IMR-90 (cell line): ENCODE measurements around the gene PHF21A. TPM values are rescaled to one million over a fixed set of nuclear protein-coding genes. Genes with fewer than 3 reads are reported as not detected.

Experiments used
- ATAC-seq: fragments of 200-7000 bp; cut with Tn5 transposase; 2 replicates; pipeline ENCODE4 v1.9.1; 2020; ENCODE audit warnings: low read depth, mild to moderate bottlenecking, moderate library complexity
- BruUV-seq: library from RNA; stranded (reverse); fragments of 400-500 nt; replicated peaks from 2 replicates; lab custom pipeline; 2021; lab: Mats Ljungman, UMichigan
- CTCF ChIA-PET: fragments of 300-600 bp; formaldehyde crosslinking; extraction: SDS; loops from one replicate; lab custom pipeline; 2021; ENCODE audit warnings: antibody characterized with exemption; lab: Yijun Ruan, JAX
- POLR2A ChIA-PET: fragments of 300-600 bp; sonication (Branson Sonifier 250); formaldehyde crosslinking; loops from one replicate; lab custom pipeline; 2022; ENCODE audit warnings: antibody characterized with exemption; ENCODE audit not compliant: unreplicated experiment; lab: Charles Lee
- DNase-seq: peaks from one replicate; pipeline ENCODE4 v3.0.0; 2013
- H2AFZ ChIP-seq: replicated peaks from 2 replicates; pipeline ENCODE3; 2013; ENCODE audit warnings: low read length, mild to moderate bottlenecking; ENCODE audit not compliant: poor library complexity
- H2AK5ac ChIP-seq: 2 replicates; pipeline ENCODE4 v1.6.1; 2013; ENCODE audit warnings: low read depth, low read length, inconsistent platforms
- H2AK9ac ChIP-seq: replicated peaks from 2 replicates; pipeline ENCODE3; 2013; ENCODE audit warnings: mild to moderate bottlenecking, low read depth, low read length, moderate library complexity; ENCODE audit not compliant: poor library complexity
- H2BK120ac ChIP-seq: 2 replicates; pipeline ENCODE4 v1.6.1; 2013; ENCODE audit warnings: low read depth, low read length, inconsistent platforms
- H2BK15ac ChIP-seq: 3 replicates; pipeline ENCODE4 v1.6.1; 2013; ENCODE audit warnings: low read depth, low read length, inconsistent platforms
- H2BK20ac ChIP-seq: 2 replicates; pipeline ENCODE4 v1.6.1; 2013; ENCODE audit warnings: low read depth, mild to moderate bottlenecking, inconsistent platforms, low read length, moderate library complexity
- H2BK5ac ChIP-seq: 2 replicates; pipeline ENCODE4 v1.6.1; 2013; ENCODE audit warnings: mild to moderate bottlenecking, low read depth, low read length, inconsistent platforms; ENCODE audit not compliant: poor library complexity, severe bottlenecking
- H3K14ac ChIP-seq: replicated peaks from 2 replicates; pipeline ENCODE4 v1.6.1; 2013; ENCODE audit warnings: low read depth, low read length, inconsistent platforms
- H3K18ac ChIP-seq: 2 replicates; pipeline ENCODE4 v1.6.1; 2013; ENCODE audit warnings: low read depth, low read length, control low read depth
- H3K23ac ChIP-seq: 2 replicates; pipeline ENCODE4 v1.6.1; 2013; ENCODE audit warnings: low read depth, low read length, inconsistent platforms
- H3K27ac ChIP-seq: 2 replicates; pipeline ENCODE4 v1.5.1; 2013; ENCODE audit warnings: mild to moderate bottlenecking, control low read depth, low read length; ENCODE audit not compliant: insufficient read depth
- H3K27me3 ChIP-seq: 2 replicates; pipeline ENCODE4 v1.6.1; 2013; ENCODE audit warnings: low read length; ENCODE audit not compliant: control insufficient read depth, insufficient read depth
- H3K36me3 ChIP-seq: 2 replicates; pipeline ENCODE4 v1.6.1; 2013; ENCODE audit warnings: low read length, mixed read lengths; ENCODE audit not compliant: control insufficient read depth, insufficient read depth
- H3K4ac ChIP-seq: 2 replicates; pipeline ENCODE4 v1.6.1; 2013; ENCODE audit warnings: low read depth, low read length, inconsistent platforms
- H3K4me1 ChIP-seq: 2 replicates; pipeline ENCODE4 v1.6.1; 2013; ENCODE audit warnings: low read length, mixed read lengths; ENCODE audit not compliant: control insufficient read depth, insufficient read depth
- H3K4me2 ChIP-seq: 2 replicates; pipeline ENCODE4 v1.6.1; 2013; ENCODE audit warnings: low read depth, mild to moderate bottlenecking, control low read depth, low read length, moderate library complexity
- H3K4me3 ChIP-seq: 2 replicates; pipeline ENCODE4 v1.5.1; 2013; ENCODE audit warnings: low read depth, mild to moderate bottlenecking, control low read depth, low read length, moderate library complexity; ENCODE audit not compliant: insufficient read depth
- H3K56ac ChIP-seq: 2 replicates; pipeline ENCODE4 v1.6.1; 2013; ENCODE audit warnings: low read length, inconsistent platforms; ENCODE audit not compliant: insufficient read depth; ENCODE audit errors: extremely low read depth
- H3K79me1 ChIP-seq, 2 experiments: 2 replicates each; pipeline ENCODE4 v1.6.1; 2013; ENCODE audit warnings: low read length in 2 of 2, inconsistent platforms in 1 of 2, low read depth in 1 of 2
- H3K9ac ChIP-seq: 2 replicates; pipeline ENCODE4 v1.6.1; 2013; ENCODE audit warnings: low read depth, low read length, control low read depth
- H3K9me1 ChIP-seq: 2 replicates; pipeline ENCODE4 v1.6.1; 2013; ENCODE audit warnings: low read length, inconsistent platforms; ENCODE audit not compliant: insufficient read depth
- H3K9me3 ChIP-seq: 2 replicates; pipeline ENCODE4 v1.6.1; 2013; ENCODE audit warnings: low read length; ENCODE audit not compliant: control insufficient read depth, insufficient read depth
- H4K20me1 ChIP-seq: 2 replicates; pipeline ENCODE4 v1.6.1; 2013; ENCODE audit warnings: low read length, inconsistent platforms; ENCODE audit not compliant: insufficient read depth
- H4K5ac ChIP-seq: 2 replicates; pipeline ENCODE4 v1.6.1; 2013; ENCODE audit warnings: mild to moderate bottlenecking, low read depth, low read length, control low read depth
- H4K8ac ChIP-seq, 2 experiments: 2 replicates each; pipeline ENCODE4 v1.6.1; 2013; ENCODE audit warnings: low read depth in 2 of 2, low read length in 2 of 2, control low read depth in 1 of 2, inconsistent platforms in 1 of 2
- H4K91ac ChIP-seq: 2 replicates; pipeline ENCODE4 v1.6.1; 2013; ENCODE audit warnings: low read depth, low read length, inconsistent platforms; ENCODE audit not compliant: insufficient read depth
- CEBPB ChIP-seq: IDR thresholded peaks from 2 replicates; pipeline ENCODE4 v1.6.1; 2012; ENCODE audit warnings: low read depth, low read length, improper control_type of control experiment
- CHD1 ChIP-seq: IDR thresholded peaks from 2 replicates; pipeline ENCODE4 v1.6.1; 2012; ENCODE audit warnings: low read depth, low read length, improper control_type of control experiment
- FOS ChIP-seq: fragments of 150-350 bp; IDR thresholded peaks from 2 replicates; pipeline ENCODE4 v1.6.1; 2016; ENCODE audit warnings: low read depth, low read length
- MAZ ChIP-seq: IDR thresholded peaks from 2 replicates; pipeline ENCODE4 v1.6.1; 2012; ENCODE audit warnings: low read depth, mild to moderate bottlenecking, low read length, improper control_type of control experiment, moderate library complexity, borderline replicate concordance
- MXI1 ChIP-seq: IDR thresholded peaks from 2 replicates; pipeline ENCODE4 v1.6.1; 2012; ENCODE audit warnings: low read depth, mild to moderate bottlenecking, low read length, moderate library complexity, borderline replicate concordance
- NFE2L2 ChIP-seq: fragments of 150-350 bp; IDR thresholded peaks from 2 replicates; pipeline ENCODE4 v1.6.1; 2016; ENCODE audit warnings: low read depth, mild to moderate bottlenecking, low read length
- POLR2A ChIP-seq: IDR thresholded peaks from 2 replicates; pipeline ENCODE4 v1.6.1; 2012; ENCODE audit warnings: mild to moderate bottlenecking, low read depth, low read length
- RCOR1 ChIP-seq: IDR thresholded peaks from 2 replicates; pipeline ENCODE4 v1.6.1; 2012; ENCODE audit warnings: mild to moderate bottlenecking, low read length, improper control_type of control experiment; ENCODE audit not compliant: insufficient replicate concordance
- RFX5 ChIP-seq: IDR thresholded peaks from 2 replicates; pipeline ENCODE4 v1.8.0; 2012; ENCODE audit warnings: low read depth, mild to moderate bottlenecking, low read length, moderate library complexity
- WGBS, 2 experiments: methylation state at CpG; one replicate each; pipeline versions ENCODE4 v1.1.5 to v1.1.7; 2013; ENCODE audit warnings: missing lambda C conversion rate in 2 of 2; ENCODE audit not compliant: insufficient read length in 1 of 2; ENCODE audit errors: extremely low coverage in 2 of 2; 5-methylcytosine and 5-hydroxymethylcytosine counted together
- dilution Hi-C: fragments of 300-500 bp; cut with HindIII; formaldehyde crosslinking; loops from one replicate; pipeline ENCODE4 v1.14.3; 2018; ENCODE audit warnings: low sequenced_read_pairs; ENCODE audit not compliant: unreplicated experiment
- in situ Hi-C: fragments of 300-500 bp; cut with MboI; formaldehyde crosslinking; loops from 3 replicates; pipeline ENCODE4 v1.14.3; 2019; ENCODE audit warnings: low sequenced_read_pairs, inconsistent platforms, mixed read lengths
- intact Hi-C: fragments of 100-400 bp; cut with micrococcal nuclease; formaldehyde crosslinking; loops from 2 replicates; pipeline ENCODE4 v1.10.0; 2022
- polyA plus RNA-seq, 3 experiments: library from polyadenylated mRNA; depleted of rRNA; stranded (reverse); fragments of >200 nt; gene quantifications; 2 replicates each; pipeline ENCODE4 v1.2.3, GENCODE V29; 2012; ENCODE audit warnings: low replicate concordance in 1 of 3
- total RNA-seq: library from RNA; depleted of rRNA; stranded (reverse); fragments of >200 nt; gene quantifications from 2 replicates; pipeline ENCODE4 v1.2.3, GENCODE V29; 2012
- TF ChIP-seq, protein P1 (sequence below): fragments of 150-350 bp; IDR thresholded peaks from 2 replicates; pipeline ENCODE4 v1.6.1; 2017; ENCODE audit warnings: mild to moderate bottlenecking, antibody characterized with exemption, low read length, low read depth

The PHF21A gene
- total and polyA plus RNA-seq, 2 of the 4 experiments (the other 2 are of a cell fraction), result 9.0 to 20.6 TPM

DNA sequence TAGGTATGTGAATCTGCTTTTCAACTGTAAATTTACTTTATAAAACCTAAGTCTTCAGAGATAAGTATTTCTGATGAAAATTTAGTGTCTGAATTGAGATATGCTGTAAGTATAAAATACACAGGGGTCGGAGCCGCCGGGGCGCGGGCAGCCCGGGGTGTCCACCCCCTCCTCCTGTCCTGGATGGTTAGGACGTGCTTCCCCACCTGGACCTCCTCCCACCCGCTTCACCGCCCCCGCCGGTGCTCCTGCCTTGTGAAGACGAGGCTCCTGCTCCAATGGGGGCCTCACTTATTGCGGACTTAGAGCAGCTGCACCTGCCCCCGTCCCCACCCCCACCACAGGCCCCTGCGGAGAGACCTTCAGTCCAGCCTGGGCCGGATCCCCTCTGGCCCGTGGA, 21.3 kb upstream of the PHF21A start:
- H3K4ac ChIP-seq, result no peak overlapping the region
- DNase-seq, result no peak
- CTCF ChIA-PET, result no interaction called here

More for the DNA sequence above, 21.3 kb upstream of the PHF21A start:
- H3K27ac ChIP-seq, result no peak overlapping the region
- H3K9me3 ChIP-seq, result no peaks in the 10 kb centered on the region
- WGBS, 2 experiments, result 58% methylated on average over 2 of the region's 17 CpGs; no CpG with 5 or more reads in 1 of the 2 experiments
- no peak overlapping the region for H2BK20ac ChIP-seq
- H3K18ac ChIP-seq, result no peak overlapping the region
- BruUV-seq, result no TSS peak
- H4K20me1 ChIP-seq, result no peaks in the 10 kb centered on the region
- intact Hi-C loops (no loop called here), dilution Hi-C loops (no loop called here), in situ Hi-C loops (no loop called here)
- H2AK9ac ChIP-seq, result no peak overlapping the region
- peaks cover 12% of the 10 kb centered on the region for H3K27me3 ChIP-seq
- no peak overlapping the region for H2BK120ac ChIP-seq
- H2AK5ac ChIP-seq, result no peak overlapping the region
- H4K91ac ChIP-seq, result no peak overlapping the region
- POLR2A ChIA-PET, result no interaction called here
- no peak overlapping the region for H3K56ac ChIP-seq
- H3K9ac ChIP-seq, result no peak overlapping the region
- H2BK15ac ChIP-seq, result no peak overlapping the region
- no peak overlapping the region for H3K4me3 ChIP-seq
- no peak overlapping the region for H4K5ac ChIP-seq
- H3K4me1 ChIP-seq, result no peaks in the 10 kb centered on the region
- no peak overlapping the region for H3K23ac ChIP-seq
- no peak overlapping the region for H3K4me2 ChIP-seq
- TF ChIP-seq MAZ, result no peak
- TF ChIP-seq MXI1, result no peak
- no peak for TF ChIP-seq CHD1
- TF ChIP-seq POLR2A, result no peak
- TF ChIP-seq CEBPB, result no peak
- TF ChIP-seq RFX5, result no peak
- no peak for TF ChIP-seq NFE2L2
- TF ChIP-seq, protein P1, sequence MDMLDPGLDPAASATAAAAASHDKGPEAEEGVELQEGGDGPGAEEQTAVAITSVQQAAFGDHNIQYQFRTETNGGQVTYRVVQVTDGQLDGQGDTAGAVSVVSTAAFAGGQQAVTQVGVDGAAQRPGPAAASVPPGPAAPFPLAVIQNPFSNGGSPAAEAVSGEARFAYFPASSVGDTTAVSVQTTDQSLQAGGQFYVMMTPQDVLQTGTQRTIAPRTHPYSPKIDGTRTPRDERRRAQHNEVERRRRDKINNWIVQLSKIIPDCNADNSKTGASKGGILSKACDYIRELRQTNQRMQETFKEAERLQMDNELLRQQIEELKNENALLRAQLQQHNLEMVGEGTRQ, result no peak
- no peak for TF ChIP-seq FOS
- no peak for TF ChIP-seq RCOR1
- H3K14ac ChIP-seq, result no peak overlapping the region
- no peaks in the 10 kb centered on the region for H3K79me1 ChIP-seq
- no peak overlapping the region for H2BK5ac ChIP-seq
- no peaks in the 10 kb centered on the region for H3K9me1 ChIP-seq
- no peak for ATAC-seq
- H3K36me3 ChIP-seq, result no peaks in the 10 kb centered on the region
- no peak overlapping the region for H4K8ac ChIP-seq
- H2AFZ ChIP-seq, result no peak overlapping the region
